OCI-LY7 (cell line): ENCODE results near the gene WDR17. TPM values are rescaled to one million over a fixed set of nuclear protein-coding genes. Genes with fewer than 3 reads are reported as not detected.

Experiments
- BruUV-seq: library from RNA; stranded (reverse); fragments of 400-500 nt; replicated peaks from 2 replicates; lab custom pipeline; 2021; lab: Mats Ljungman, UMichigan
- CTCF ChIA-PET: fragments of 300-600 bp; sonication (Branson Sonifier 250); formaldehyde crosslinking; loops from one replicate; lab custom pipeline; 2022; ENCODE audit warnings: antibody characterized with exemption; ENCODE audit not compliant: unreplicated experiment; lab: Charles Lee
- POLR2A ChIA-PET: fragments of 300-600 bp; sonication (Branson Sonifier 250); formaldehyde crosslinking; loops from one replicate; lab custom pipeline; 2022; ENCODE audit warnings: antibody characterized with exemption; lab: Charles Lee
- DNase-seq: peaks from one replicate; pipeline ENCODE4 v3.0.0-alpha.2; 2015; ENCODE audit warnings: low spot score
- H2AFZ ChIP-seq: fragments of 200-600 bp; sonication (generic), shearing (Covaris generic); 2 replicates; pipeline ENCODE4 v1.6.1; 2014; ENCODE audit warnings: mild to moderate bottlenecking, antibody characterized with exemption, low read length, moderate library complexity
- H3K27ac ChIP-seq: fragments of 200-600 bp; sonication (generic); 2 replicates; pipeline ENCODE4 v1.5.1; 2014; ENCODE audit warnings: mixed run types, low read depth, mild to moderate bottlenecking, moderate library complexity, low read length, inconsistent platforms; ENCODE audit not compliant: poor library complexity, severe bottlenecking
- H3K36me3 ChIP-seq: fragments of 200-600 bp; sonication (generic); 2 replicates; pipeline ENCODE4 v1.6.1; 2014; ENCODE audit warnings: mild to moderate bottlenecking, antibody characterized with exemption, low read length, moderate library complexity, mixed read lengths; ENCODE audit not compliant: insufficient read depth
- H3K4me1 ChIP-seq: fragments of 200-600 bp; sonication (generic); 2 replicates; pipeline ENCODE4 v1.5.1; 2014; ENCODE audit warnings: mild to moderate bottlenecking, low read length; ENCODE audit not compliant: insufficient read depth, poor library complexity, severe bottlenecking
- H3K4me2 ChIP-seq: fragments of 200-600 bp; sonication (generic); 2 replicates; pipeline ENCODE4 v1.6.1; 2014; ENCODE audit warnings: mild to moderate bottlenecking, low read length
- H3K4me3 ChIP-seq: fragments of 200-600 bp; sonication (generic); 2 replicates; pipeline ENCODE4 v1.5.1; 2014; ENCODE audit warnings: mild to moderate bottlenecking, low read depth, low read length; ENCODE audit not compliant: poor library complexity, severe bottlenecking
- H3K79me2 ChIP-seq: fragments of 200-600 bp; sonication (generic); 2 replicates; pipeline ENCODE4 v1.6.1; 2016; ENCODE audit warnings: low read depth, mild to moderate bottlenecking, low read length, moderate library complexity, mixed read lengths; ENCODE audit not compliant: insufficient read depth
- H3K9me2 ChIP-seq: fragments of 200-600 bp; sonication (generic); 2 replicates; pipeline ENCODE4 v1.6.1; 2016; ENCODE audit warnings: mild to moderate bottlenecking, low read length, mixed read lengths; ENCODE audit not compliant: insufficient read depth
- H3K9me3 ChIP-seq: fragments of 200-600 bp; sonication (generic); 2 replicates; pipeline ENCODE4 v1.6.1; 2014; ENCODE audit warnings: mild to moderate bottlenecking, mixed run types, low read length, mixed read lengths
- H4K20me1 ChIP-seq: fragments of 200-600 bp; sonication (generic); 2 replicates; pipeline ENCODE4 v1.6.1; 2014; ENCODE audit warnings: mild to moderate bottlenecking, antibody characterized with exemption, low read length, moderate library complexity, mixed read lengths; ENCODE audit not compliant: insufficient read depth
- CTCF ChIP-seq: fragments of 200-600 bp; sonication (generic); conservative IDR thresholded peaks from 2 replicates; pipeline ENCODE4 v1.5.1; 2014; ENCODE audit warnings: mild to moderate bottlenecking, antibody characterized with exemption, low read length, moderate library complexity, mixed read lengths
- EZH2phosphoT487 ChIP-seq: fragments of 200-600 bp; sonication (generic); IDR thresholded peaks from 2 replicates; pipeline ENCODE4 v1.6.1; 2018; ENCODE audit warnings: low read depth, borderline replicate concordance, mild to moderate bottlenecking, mixed run types, antibody characterized with exemption, low read length, moderate library complexity, mixed read lengths
- intact Hi-C: fragments of 100-400 bp; cut with micrococcal nuclease; formaldehyde crosslinking; loops from one replicate; pipeline ENCODE4 v1.10.0; 2022; ENCODE audit not compliant: unreplicated experiment
- total RNA-seq, 2 experiments: library from RNA; depleted of rRNA in 1 of 2; stranded (reverse); fragments of >200 nt in 1 of 2; shearing (Covaris generic) in 1 of 2; gene quantifications; 2 replicates each; pipeline ENCODE4 v1.2.3, GENCODE V29; 2014 to 2022

Gene WDR17
- total RNA-seq, 2 experiments from 2014 or later: 0.63 to 3.8 TPM

- Histone ChIP-seq H4K20me1 (no peaks in the 10 kb centered on the region), H3K27ac (no peak overlapping the region), H3K79me2 (no peaks in the 10 kb centered on the region), H3K9me2 (no peaks in the 10 kb centered on the region), H3K4me2 (no peak overlapping the region), H3K4me1 (peaks cover 9% of the 10 kb centered on the region), H3K4me3 (no peak overlapping the region), H3K36me3 (no peaks in the 10 kb centered on the region), H2AFZ (no peak overlapping the region), H3K9me3 (no peaks in the 10 kb centered on the region)
- POLR2A ChIA-PET: interaction anchor here (0.6 kb wide), 1 partner anchor 29 kb away, joined by 3 read pairs; no protein-coding TSS in a partner anchor
- no TSS peak for BruUV-seq
- CTCF ChIA-PET: no interaction called here
- TF ChIP-seq EZH2phosphoT487: no peak
- TF ChIP-seq CTCF: no peak
- intact Hi-C loops: no loop called here
- no peak for DNase-seq
Measured at GRCh38 chr4:176020481-176021085, 45.1 kb upstream of the WDR17 start.

- no peaks in the 10 kb centered on the region for H4K20me1 ChIP-seq
- intact Hi-C loops: loop anchor here (10.0 kb wide), 1 partner anchor 1024 kb away; no protein-coding TSS in a partner anchor
- CTCF ChIA-PET: no interaction called here
- DNase-seq: no peak
- no peak overlapping the region for H3K4me2 ChIP-seq
- H3K4me3 ChIP-seq: no peak overlapping the region
- H2AFZ ChIP-seq: no peak overlapping the region
- no peak overlapping the region for H3K27ac ChIP-seq
- H3K79me2 ChIP-seq: no peaks in the 10 kb centered on the region
- no peaks in the 10 kb centered on the region for H3K9me2 ChIP-seq
- no peaks in the 10 kb centered on the region for H3K9me3 ChIP-seq
- no peak for TF ChIP-seq CTCF
- no peak for TF ChIP-seq EZH2phosphoT487
- no peaks in the 10 kb centered on the region for H3K4me1 ChIP-seq
- POLR2A ChIA-PET: interaction anchor here (0.6 to 1.4 kb wide), 4 partner anchors 11 to 167 kb away, joined by 3 to 4 read pairs (median 3); no protein-coding TSS in a partner anchor
- BruUV-seq: no TSS peak
- H3K36me3 ChIP-seq: no peaks in the 10 kb centered on the region
Measured at GRCh38 chr4:176030391-176030790, 35.2 kb upstream of the WDR17 start.

GRCh38 chr4:176031922-176032321 is 33.7 kb upstream of the WDR17 start:
- no peaks in the 10 kb centered on the region for H4K20me1 ChIP-seq
- peaks cover 4% of the 10 kb centered on the region for H3K4me1 ChIP-seq
- no peaks in the 10 kb centered on the region for H3K79me2 ChIP-seq
- no peak overlapping the region for H3K4me3 ChIP-seq
- no peaks in the 10 kb centered on the region for H3K9me3 ChIP-seq
- no peak for DNase-seq
- POLR2A ChIA-PET: interaction anchor here (0.7 to 1.4 kb wide), 3 partner anchors 13 to 17 kb away, joined by 3 to 4 read pairs (median 4); no protein-coding TSS in a partner anchor
- BruUV-seq: no TSS peak
- no peaks in the 10 kb centered on the region for H3K9me2 ChIP-seq
- no peaks in the 10 kb centered on the region for H3K36me3 ChIP-seq
- TF ChIP-seq CTCF (no peak), EZH2phosphoT487 (no peak)
- intact Hi-C loops: loop anchor here (10.0 kb wide), 1 partner anchor 1023 kb away; no protein-coding TSS in a partner anchor
- no peak overlapping the region for H2AFZ ChIP-seq
- no peak overlapping the region for H3K4me2 ChIP-seq
- H3K27ac ChIP-seq: no peak overlapping the region
- CTCF ChIA-PET: no interaction called here
